Measurements from ENCODE around the gene TAF4B.

DNA sequence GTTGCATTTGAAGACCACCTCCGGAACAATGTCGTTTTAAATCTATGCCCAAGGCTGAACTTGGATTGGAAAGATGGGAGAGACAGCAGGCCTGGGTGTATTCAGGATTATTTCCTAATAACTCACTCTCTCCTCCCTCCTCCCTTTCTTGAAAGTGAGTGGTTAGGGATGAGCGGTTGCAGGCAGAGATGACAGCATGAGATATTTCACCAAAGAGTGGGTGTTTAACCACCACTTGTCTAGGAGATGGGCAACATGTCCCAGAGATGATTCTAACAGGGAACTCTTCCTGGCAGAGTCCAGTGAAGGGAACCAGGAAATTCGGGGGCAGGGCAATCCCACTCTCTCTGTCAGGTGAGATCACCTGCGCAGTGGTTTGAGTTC, 198.9 kb downstream of the TAF4B start:
- TF ChIP-seq GATA3 (IDR thresholded peaks at IDR 0.05; ENCODE audit: low read depth, low read length): no peak; the same call in 1 of the 2 replicates
- peak; percentile 70 for TF ChIP-seq GATA2 (IDR thresholded peaks at IDR 0.05; ENCODE audit: low read depth, low read length)
